GM19239 (cell line): ENCODE measurements around the gene ATP8A2.

Experiments used
- DNase-seq: peaks from one replicate; pipeline ENCODE4 v3.0.0; 2011; ENCODE audit warnings: low spot score; ENCODE audit not compliant: insufficient read length
- FAIRE-seq: peaks from 2 replicates; lab custom pipeline; 2011; peaks lifted over from hg19 to GRCh38; lab: Jason Lieb, UNC

ATP8A2 gene

GRCh38 chr13:25380082-25380481 is 8.3 kb downstream of the ATP8A2 start:
- FAIRE-seq, result no peak

GRCh38 chr13:25380741-25381324 is 9.1 kb downstream of the ATP8A2 start:
- no peak for FAIRE-seq
- no peak for DNase-seq

More at GRCh38 chr13:25380082-25380481, 8.3 kb downstream of the ATP8A2 start:
- DNase-seq, result no peak

GRCh38 chr13:25384758-25385410 is 13.1 kb downstream of the ATP8A2 start:
- FAIRE-seq, result no peak
- DNase-seq, result no peak

- DNase-seq (no peak), FAIRE-seq (no peak)
These were observed 20.2 kb downstream of the ATP8A2 start for GRCh38 chr13:25391932-25392331.

GRCh38 chr13:25394402-25395060 is 22.8 kb downstream of the ATP8A2 start:
- DNase-seq (no peak), FAIRE-seq (no peak)

- FAIRE-seq (no peak), DNase-seq (no peak)
These were observed 26.0 kb downstream of the ATP8A2 start for GRCh38 chr13:25397763-25398162.

GRCh38 chr13:25400925-25401324 is 29.2 kb downstream of the ATP8A2 start:
- DNase-seq (no peak), FAIRE-seq (no peak)

- no peak for FAIRE-seq
- no peak for DNase-seq
These were observed 30.2 kb downstream of the ATP8A2 start for GRCh38 chr13:25401958-25402357.

- DNase-seq, result no peak
- FAIRE-seq, result no peak
These were observed 34.6 kb downstream of the ATP8A2 start for GRCh38 chr13:25406377-25406776.

GRCh38 chr13:25409938-25410337 is 38.2 kb downstream of the ATP8A2 start:
- no peak for FAIRE-seq
- DNase-seq, result no peak

- FAIRE-seq, result no peak
- no peak for DNase-seq
These were observed 43.5 kb downstream of the ATP8A2 start for GRCh38 chr13:25415241-25415640.

GRCh38 chr13:25417535-25417934 is 45.8 kb downstream of the ATP8A2 start:
- FAIRE-seq (no peak), DNase-seq (no peak)

- DNase-seq (no peak), FAIRE-seq (no peak)
These were observed 48.4 kb downstream of the ATP8A2 start for GRCh38 chr13:25420161-25420560.

- DNase-seq (no peak), FAIRE-seq (no peak)
These were observed 49.8 kb downstream of the ATP8A2 start for GRCh38 chr13:25421612-25422011.

- no peak for FAIRE-seq
- no peak for DNase-seq
These were observed 50.4 kb downstream of the ATP8A2 start for GRCh38 chr13:25422153-25422552.

- no peak for DNase-seq
- no peak for FAIRE-seq
These were observed 52.1 kb downstream of the ATP8A2 start for GRCh38 chr13:25423831-25424230.

GRCh38 chr13:25429466-25429865 is 57.7 kb downstream of the ATP8A2 start:
- DNase-seq (no peak), FAIRE-seq (no peak)

- FAIRE-seq (no peak), DNase-seq (no peak)
These were observed 60.9 kb downstream of the ATP8A2 start for GRCh38 chr13:25432691-25433090.

GRCh38 chr13:25440061-25440460 is 68.3 kb downstream of the ATP8A2 start:
- no peak for FAIRE-seq
- DNase-seq, result no peak

- DNase-seq, result no peak
- FAIRE-seq, result no peak
These were observed 74.5 kb downstream of the ATP8A2 start for GRCh38 chr13:25446261-25446660.

- FAIRE-seq (no peak), DNase-seq (no peak)
These were observed 75.6 kb downstream of the ATP8A2 start for GRCh38 chr13:25447396-25447795.
